HG03060 (cell line): Measurements from ENCODE around the gene WSCD1.

Experiments used
- ATAC-seq: cut with Tn5 transposase; IDR thresholded peaks from one replicate; pipeline ENCODE4 v1.9.1; 2021; ENCODE audit warnings: low read depth, moderate number of reproducible peaks; ENCODE audit not compliant: unreplicated experiment

The WSCD1 gene

DNA sequence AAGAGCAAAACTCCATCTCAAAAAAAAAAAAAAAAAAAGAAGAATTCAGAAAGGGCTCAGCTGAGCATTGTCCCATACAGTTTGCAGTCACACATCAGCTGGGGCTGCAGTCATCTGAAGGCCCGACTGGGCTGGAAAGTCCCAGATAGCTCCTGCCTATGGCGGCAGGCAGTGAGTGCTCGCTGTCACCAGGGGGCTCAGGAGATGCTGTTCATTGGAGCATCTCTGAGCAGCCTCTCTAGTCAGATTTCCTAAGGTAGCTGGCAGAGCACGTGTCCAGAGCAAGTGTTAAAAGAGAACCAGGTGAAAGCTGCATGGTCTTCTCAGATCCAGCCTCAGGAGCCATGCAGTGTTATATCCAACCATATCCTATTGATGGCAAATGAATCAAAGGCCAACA, 75.8 kb downstream of the WSCD1 start:
- no peak for ATAC-seq

DNA sequence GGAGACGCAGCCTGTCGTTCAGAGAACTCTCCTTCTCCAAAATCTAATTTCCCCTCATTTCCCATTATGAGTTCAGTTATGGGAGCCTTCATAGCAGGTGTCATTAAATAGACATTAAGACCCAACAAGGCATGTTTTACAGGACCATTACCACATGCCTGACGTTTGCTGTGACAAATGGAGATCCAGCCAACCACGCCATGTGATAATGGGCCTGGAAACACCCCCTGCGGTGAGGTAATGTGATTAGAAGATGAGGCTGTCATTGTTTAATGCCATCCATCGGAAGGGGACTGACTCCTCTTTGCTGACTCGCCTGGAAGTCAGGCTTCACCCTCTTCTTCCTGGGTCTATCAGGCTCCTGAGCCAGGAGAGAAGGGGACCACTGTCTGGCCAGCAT, 76.9 kb downstream of the WSCD1 start:
- ATAC-seq, result no peak

DNA sequence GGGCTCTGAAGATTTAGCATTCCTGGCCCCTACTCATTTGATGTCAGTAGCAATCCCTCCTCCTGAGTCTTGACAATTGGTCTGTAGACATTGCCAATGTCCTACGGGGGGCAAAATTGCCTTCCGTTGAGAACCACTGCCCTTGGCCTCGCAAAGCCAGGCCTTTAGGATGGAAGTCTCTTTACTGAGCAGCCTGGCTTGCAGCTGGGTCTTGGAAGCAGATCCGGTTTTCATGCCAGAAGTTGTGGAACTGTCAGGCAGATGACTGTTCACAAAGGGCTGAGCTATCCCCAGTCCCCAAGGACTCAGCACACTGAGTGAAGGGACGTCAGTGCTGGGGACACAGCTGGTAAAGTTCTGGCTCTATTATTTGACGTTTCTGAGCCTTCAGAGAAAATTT, 83.2 kb downstream of the WSCD1 start:
- ATAC-seq, result no peak

DNA sequence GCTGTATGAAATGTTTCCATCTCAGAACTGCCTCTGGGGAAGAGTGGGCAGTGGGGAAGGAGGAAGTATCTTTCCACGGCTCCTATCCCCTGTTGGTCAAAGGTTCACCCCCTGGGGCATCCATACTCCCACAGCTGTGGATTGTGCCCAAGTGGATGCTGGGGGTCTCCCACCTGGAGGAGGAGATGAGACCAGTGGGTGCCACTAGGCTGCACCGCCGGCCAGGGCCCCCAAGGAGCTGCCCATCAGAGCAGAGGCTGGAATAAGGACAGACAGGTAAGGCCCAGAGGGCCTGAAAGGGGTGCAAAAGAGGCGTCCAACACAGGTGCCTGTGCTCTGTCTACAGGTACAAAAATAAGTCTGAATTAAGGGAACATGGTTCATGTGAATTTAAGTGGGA, 87.5 kb downstream of the WSCD1 start:
- ATAC-seq, result no peak

DNA sequence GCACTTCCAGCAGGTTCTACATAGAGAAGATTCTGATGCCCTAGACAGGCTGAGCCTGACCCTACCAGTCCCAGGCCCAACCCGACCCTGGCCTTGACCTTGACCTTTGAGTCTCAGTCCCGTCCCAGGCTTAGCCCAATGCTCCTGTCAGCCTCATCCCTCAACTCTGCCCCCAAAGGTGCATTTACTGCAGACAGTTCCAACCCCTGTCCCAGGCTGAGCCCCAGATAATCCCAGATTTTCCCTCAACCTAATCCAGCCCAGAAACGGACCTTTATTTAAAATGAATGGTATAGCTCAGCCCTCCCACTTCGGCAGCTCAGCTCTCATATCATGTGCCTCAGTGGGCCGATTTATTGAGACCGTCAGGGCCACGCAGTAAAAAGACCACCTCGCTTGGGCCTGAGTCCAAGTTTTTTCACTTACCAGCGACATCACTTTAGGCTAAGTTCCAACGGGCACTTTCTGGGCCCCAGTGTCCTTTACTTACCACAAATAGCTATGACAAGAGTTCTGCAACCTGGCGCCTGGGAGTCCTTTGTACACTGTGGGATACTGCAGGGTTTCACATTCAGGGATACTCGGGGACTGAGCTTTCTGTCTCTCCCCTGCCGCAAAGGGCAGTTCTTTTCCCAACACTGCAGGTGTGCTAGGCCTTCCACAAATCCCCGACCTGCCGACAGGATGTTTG, 89.5 kb downstream of the WSCD1 start:
- ATAC-seq, result no peak

DNA sequence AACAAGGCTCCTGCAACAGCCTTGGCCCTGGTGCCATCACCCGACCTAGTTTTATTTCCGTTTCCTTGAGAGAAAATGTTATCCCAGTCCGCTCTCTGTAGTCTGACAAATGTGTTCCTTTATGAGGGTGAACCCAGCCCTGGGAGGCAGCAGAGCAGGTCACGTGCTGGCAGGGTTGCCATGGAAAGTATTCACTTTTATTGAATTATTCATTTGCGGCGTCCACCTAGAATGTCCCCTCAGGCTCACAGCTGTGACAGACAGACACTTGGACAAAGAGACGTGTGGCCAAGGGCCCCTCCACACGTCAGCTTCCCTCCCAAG, 90.0 kb downstream of the WSCD1 start:
- ATAC-seq, result no peak

DNA sequence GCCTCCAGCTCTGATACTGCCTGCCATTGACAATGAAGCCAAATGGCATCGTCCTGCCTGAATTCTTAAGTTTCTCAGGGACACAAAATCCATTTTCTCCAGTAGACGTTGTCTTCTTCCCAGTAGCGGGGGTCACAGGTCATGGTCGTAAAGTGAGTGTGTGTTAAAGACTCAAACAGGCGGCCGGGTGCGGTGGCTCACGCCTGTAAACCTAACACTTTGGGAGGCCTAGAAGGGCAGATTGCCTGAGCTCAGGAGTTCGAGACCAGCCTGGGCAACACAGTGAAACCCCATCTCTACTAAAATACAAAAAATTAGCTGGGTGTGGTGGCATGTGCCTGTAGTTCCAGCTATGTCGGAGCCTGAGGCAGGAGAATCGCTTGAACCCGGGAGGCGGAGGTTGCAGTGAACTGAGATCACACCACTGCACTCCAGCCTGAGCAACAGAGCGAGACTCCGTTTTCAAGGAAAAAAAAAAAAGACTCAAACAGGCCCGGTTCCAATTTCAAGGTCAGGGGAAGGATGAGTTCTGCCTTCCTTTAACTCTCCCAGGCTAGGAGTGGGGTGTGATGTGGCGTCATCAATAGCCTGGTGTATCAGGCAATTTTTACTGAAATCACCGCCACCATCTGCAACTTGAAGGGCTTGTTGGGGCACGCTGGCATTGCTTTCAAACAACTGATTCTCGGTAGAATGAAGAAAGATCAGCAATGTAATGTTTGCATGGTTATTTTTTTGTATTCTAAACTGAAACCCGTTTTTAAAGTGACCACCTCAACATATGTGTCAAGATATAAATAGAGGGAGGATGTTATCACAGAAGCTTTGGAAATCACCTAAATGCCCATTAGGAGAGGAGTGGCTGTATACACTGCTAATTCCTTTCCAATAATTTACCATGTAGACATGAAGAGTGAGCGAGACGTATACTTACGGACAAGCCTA, 91.0 kb downstream of the WSCD1 start:
- ATAC-seq, result no peak

DNA sequence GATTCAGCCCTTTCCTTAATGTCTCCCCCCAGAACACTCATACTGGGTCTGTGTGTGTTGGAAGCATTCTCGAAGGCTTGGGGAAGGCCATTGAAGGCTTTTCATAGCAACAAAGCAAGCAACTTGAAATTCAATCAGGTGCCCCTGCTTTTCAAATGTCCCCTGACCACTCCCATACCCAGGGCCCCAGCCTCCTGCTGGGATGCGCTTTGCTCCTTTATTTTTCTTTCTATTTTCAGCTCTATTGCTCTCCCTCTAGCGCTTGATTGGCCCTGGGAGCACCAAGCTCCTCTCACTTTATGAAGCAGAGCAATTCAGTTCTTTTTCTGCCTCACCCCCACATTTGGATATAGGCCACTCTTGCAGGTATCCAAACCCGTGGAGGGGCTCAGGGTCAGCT, 92.0 kb downstream of the WSCD1 start:
- no peak for ATAC-seq

DNA sequence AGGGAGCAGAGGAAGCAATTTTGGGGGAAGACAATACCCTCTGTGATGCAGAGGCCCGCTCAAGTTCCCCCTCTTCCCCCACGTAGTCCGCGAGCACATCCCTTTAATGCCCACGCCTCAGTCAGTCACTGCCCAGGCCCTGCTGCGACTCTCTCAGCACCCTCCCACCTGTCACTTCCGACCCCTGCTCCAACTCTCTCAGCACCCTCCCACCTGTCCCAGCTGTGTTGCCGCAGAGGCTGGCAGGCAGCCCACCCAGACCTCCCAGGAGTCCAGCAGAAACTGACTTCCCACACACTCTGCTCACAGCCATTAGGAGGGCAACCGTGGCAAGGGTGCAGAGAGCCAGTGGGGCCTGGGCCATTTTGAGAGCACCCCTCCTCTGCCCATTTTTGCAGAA, 92.7 kb downstream of the WSCD1 start:
- ATAC-seq, result no peak

DNA sequence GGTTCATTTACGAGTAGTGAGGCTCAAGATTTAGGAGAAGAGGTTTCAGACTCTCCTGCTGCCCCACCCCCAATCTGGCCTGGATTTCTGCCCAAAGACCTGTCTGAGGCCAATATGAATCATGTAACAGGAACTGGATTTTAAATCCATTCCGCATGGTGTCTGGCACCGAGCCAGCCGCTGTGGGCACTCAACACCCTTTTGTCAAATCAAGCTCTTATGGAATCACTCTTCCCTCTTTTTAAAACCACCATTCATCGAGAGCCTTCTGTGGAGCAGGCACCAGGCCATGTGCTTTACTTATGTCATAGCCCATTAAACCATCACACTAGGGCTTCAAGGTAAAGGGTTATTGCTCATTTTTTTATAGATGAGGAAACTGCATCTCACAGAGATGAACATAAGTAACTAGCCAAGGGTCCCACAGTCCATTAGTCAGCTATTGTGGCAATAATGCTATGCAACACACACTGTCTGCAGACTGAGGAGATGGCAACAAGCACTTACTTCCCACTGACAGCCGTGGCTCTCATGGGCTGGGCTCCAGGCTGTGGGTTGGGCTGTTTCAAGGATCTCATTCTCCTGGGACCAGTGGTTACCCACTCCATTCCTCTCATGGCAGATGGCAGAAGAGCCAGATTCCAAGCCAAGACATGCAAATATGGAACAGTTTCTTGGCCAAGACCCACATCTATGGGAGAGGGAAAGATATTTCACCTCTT, 93.6 kb downstream of the WSCD1 start:
- ATAC-seq, result no peak

DNA sequence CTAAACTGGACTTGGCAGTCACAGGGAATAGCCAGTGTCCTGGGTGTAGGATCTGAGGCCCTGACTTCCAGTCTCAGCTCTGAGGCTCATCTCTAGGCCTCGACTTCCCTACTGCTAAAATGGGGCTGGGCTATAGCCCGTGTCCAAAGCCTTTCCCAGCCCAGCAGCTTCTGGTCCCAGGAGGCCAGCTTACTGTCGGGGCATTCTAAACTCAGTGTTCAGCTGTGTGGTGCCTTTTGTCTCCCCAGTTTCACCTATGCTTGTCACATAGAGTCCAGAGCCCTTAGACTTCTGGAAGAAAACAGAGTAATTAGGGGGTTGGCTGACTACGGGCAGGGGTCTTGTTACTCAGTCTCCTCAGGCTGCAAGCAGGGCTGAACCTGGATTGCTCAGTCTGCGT, 94.8 kb downstream of the WSCD1 start:
- no peak for ATAC-seq

DNA sequence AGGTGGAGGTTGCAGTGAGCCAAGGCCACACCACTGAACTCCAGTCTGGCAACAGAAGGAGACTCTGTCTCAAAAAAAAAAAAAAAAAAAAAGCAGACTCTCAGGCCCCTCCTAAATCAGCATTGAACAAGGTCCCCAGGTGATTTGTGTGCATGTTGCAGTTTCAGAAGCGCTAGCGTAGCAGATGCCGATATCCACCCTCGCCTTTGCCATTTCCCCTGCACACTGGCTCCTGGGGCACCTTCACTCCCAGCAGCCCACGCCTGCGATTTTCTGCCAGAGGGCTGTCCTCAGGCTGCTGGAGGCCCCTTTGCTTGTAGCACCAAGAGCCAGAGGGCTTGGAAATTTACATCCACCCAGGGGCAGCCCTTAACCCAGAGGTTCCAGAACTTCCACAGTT, 95.6 kb downstream of the WSCD1 start:
- ATAC-seq, result no peak

DNA sequence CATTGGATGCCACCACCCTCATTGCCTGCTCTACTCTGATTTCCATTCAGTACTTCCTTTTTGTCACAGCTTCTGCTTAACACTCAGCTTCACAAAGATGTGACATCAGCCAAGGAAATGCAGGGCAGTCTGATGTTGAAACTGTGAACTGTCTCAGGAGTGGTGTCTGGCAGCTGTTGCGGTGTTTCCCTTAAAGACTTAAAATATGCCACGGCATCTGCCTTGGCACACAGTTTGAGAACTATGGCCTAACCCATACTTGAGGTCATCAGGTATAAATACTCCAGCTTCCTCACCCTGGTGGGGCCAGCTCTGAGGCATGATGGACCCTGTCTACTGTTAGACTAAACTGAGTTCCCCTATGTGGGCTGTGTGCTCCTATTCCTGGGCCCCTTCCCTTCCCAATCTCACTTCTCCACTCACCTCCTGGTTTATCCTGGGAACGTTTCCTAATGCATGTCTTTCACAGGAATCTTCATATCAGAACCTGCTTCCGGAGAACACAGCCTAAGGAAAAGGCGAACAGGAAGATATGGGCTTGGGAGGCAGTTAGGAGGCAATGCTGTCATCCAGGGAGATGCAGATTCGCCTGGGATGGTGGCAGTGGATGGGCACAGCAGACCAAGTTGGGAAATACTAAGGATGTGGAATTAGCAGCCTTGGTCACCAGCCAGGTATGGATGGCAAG, 96.5 kb downstream of the WSCD1 start:
- no peak for ATAC-seq

DNA sequence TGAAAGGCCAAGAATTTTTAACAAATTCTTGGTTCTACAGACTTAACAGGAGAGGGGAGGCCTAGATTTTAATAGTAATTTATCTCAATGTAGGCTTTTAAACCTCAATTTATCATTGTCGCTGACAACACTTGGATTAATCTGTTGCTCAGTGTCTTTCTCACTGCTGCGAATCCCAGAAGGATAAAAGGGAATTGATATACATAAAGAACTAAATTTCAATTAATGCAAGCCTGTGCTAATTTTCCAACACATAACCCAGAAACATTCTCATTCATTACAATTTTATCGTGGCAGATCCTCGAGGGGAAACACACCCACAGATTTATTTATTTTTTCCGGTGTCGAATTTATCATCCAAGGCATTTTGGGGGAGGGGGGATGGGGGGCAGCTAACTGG, 98.1 kb downstream of the WSCD1 start:
- ATAC-seq, result no peak

DNA sequence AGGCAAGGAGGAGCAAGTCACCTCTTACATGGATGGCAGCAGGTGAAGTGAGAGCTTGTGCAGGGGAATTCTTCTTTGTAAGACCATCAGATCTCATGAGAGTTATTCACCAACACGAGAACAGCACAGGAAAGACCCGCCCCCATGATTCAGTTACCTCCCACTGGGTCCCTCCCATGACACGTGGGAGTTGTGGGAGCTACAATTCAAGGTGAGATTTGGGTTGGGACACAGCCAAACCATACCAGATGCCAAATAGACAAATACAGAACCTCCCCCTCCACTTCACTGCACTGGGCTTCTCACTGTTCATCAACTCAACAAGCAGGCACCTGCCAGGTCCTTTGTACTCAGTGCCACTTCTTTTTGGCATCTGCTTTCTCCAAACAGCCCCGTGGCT, 100.2 kb downstream of the WSCD1 start:
- no peak for ATAC-seq

DNA sequence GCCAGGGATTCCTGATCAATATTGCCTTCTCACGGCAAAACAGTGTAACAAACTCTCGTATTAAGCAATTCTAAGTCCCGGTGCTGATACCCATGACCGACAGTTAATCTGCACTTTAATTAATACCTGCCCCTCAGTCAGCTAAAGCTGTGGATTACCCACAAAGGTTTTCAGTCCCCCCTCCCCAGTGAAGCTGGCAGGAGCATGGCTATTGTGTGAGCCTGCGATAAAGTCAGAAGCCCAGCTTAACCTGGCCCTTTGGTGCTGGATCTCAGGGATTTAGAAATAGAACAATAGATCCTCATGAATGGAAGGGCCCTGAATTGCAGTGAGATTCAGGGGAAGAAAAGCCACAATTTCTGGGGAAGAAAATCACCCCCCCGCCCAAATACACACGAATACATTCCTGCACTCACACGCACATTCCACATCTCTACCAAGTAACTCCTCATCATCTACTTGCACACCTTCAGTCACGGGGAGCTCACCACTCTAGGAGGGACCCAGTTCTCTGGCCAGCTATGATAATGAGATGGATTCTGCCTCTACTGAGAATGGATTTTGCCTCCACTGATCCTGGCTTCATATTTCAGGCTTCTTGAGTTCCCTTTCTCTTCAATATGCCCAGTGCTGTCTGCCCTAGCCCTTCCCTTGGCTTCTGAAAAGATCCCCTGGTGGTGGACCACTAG, 102.6 kb downstream of the WSCD1 start:
- no peak for ATAC-seq

DNA sequence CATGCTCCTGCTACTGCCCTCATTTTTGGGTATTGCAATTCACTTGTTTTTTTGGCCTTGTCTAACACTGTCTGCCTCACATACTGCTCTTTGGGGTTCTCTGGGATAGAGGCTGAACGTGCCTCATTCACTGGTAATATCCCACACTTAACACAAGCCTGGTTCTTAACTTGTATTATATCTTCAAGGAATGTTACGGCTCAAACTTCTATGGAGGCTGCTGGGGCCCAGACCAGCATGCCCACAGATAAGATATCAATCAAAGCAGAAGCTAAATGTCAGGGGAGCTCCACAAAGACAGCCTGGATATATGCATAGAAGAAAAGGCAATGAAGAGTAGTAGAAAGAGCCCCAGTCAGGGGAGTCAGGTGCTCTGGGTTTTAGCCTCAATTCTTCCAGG, 103.5 kb downstream of the WSCD1 start:
- ATAC-seq, result no peak
